Neuronal stem cell (in vitro differentiated cells): ENCODE results near the gene WWP2.

ENCODE experiments used
- DNase-seq: peaks from one replicate; pipeline ENCODE4 v3.0.0-alpha.2; 2013; ENCODE audit warnings: low spot score
- H2AFZ ChIP-seq: one replicate; pipeline ENCODE4 v1.6.1; 2013; ENCODE audit warnings: mild to moderate bottlenecking, low read length, inconsistent platforms
- H2AK5ac ChIP-seq: 2 replicates; pipeline ENCODE4 v1.6.1; 2013; ENCODE audit warnings: low read depth, mild to moderate bottlenecking, inconsistent platforms, low read length, moderate library complexity, mixed read lengths
- H2BK120ac ChIP-seq: 2 replicates; pipeline ENCODE4 v1.6.1; 2013; ENCODE audit warnings: low read depth, mild to moderate bottlenecking, inconsistent platforms, low read length, moderate library complexity, mixed read lengths
- H2BK12ac ChIP-seq: one replicate; pipeline ENCODE4 v1.6.1; 2013; ENCODE audit warnings: low read length, inconsistent platforms
- H2BK15ac ChIP-seq: 2 replicates; pipeline ENCODE4 v1.6.1; 2013; ENCODE audit warnings: mild to moderate bottlenecking, low read length, inconsistent platforms, mixed read lengths
- H2BK5ac ChIP-seq: one replicate; pipeline ENCODE4 v1.6.1; 2013; ENCODE audit warnings: inconsistent platforms, mild to moderate bottlenecking, low read length, moderate library complexity
- H3K14ac ChIP-seq: one replicate; pipeline ENCODE4 v1.6.1; 2013; ENCODE audit warnings: low read length, inconsistent platforms
- H3K18ac ChIP-seq: 2 replicates; pipeline ENCODE4 v1.6.1; 2013; ENCODE audit warnings: low read length, inconsistent platforms
- H3K23ac ChIP-seq: 2 replicates; pipeline ENCODE4 v1.6.1; 2013; ENCODE audit warnings: low read depth, mild to moderate bottlenecking, mixed read lengths, low read length, inconsistent platforms; ENCODE audit not compliant: poor library complexity
- H3K27ac ChIP-seq: replicated peaks from 3 replicates; pipeline ENCODE4 v1.5.1; 2013; ENCODE audit warnings: low read length, inconsistent platforms
- H3K27me3 ChIP-seq, 3 experiments: 2 replicates each; pipeline ENCODE4 v1.6.1; 2013; ENCODE audit warnings: low read length in 3 of 3, mild to moderate bottlenecking in 2 of 3, inconsistent platforms in 1 of 3, low read depth in 1 of 3, mixed read lengths in 1 of 3, moderate library complexity in 1 of 3; ENCODE audit not compliant: control insufficient read depth in 3 of 3, insufficient read depth in 3 of 3
- H3K36me3 ChIP-seq, 2 donors: replicated peaks in 1 of 2; 2 replicates each; pipeline ENCODE4 v1.6.1; 2013; ENCODE audit warnings: low read length in 2 of 2; ENCODE audit not compliant: control insufficient read depth in 2 of 2, insufficient read depth in 2 of 2
- H3K4ac ChIP-seq: 2 replicates; pipeline ENCODE4 v1.6.1; 2013; ENCODE audit warnings: inconsistent platforms, mild to moderate bottlenecking, low read length, moderate library complexity
- H3K4me1 ChIP-seq, 2 donors: 1 replicate in 1 of 2; 2 replicates in 1 of 2; pipeline ENCODE4 v1.6.1; 2013; ENCODE audit warnings: low read length in 2 of 2, low read depth in 1 of 2; ENCODE audit not compliant: control insufficient read depth in 2 of 2, insufficient read depth in 1 of 2
- H3K4me2 ChIP-seq: one replicate; pipeline ENCODE4 v1.6.1; 2013; ENCODE audit warnings: mild to moderate bottlenecking, low read length, inconsistent platforms; ENCODE audit not compliant: insufficient read depth, poor library complexity, severe bottlenecking
- H3K4me3 ChIP-seq, 2 donors: 2 replicates each; pipeline ENCODE4 v1.5.1; 2013; ENCODE audit warnings: low read length in 2 of 2, mild to moderate bottlenecking in 2 of 2, inconsistent platforms in 1 of 2, moderate library complexity in 1 of 2
- H3K79me1 ChIP-seq: one replicate; pipeline ENCODE4 v1.6.1; 2013; ENCODE audit warnings: low read depth, mild to moderate bottlenecking, inconsistent platforms, low read length, moderate library complexity
- H3K9ac ChIP-seq: one replicate; pipeline ENCODE4 v1.6.1; 2013; ENCODE audit warnings: mild to moderate bottlenecking, low read depth, low read length, inconsistent platforms; ENCODE audit not compliant: poor library complexity
- H3K9me3 ChIP-seq, 2 donors: replicated peaks in 1 of 2; 2 replicates each; pipeline versions ENCODE3 to v1.6.1; 2013; ENCODE audit warnings: low read length in 2 of 2, mild to moderate bottlenecking in 2 of 2, inconsistent platforms in 1 of 2, low read depth in 1 of 2, mixed read lengths in 1 of 2, moderate library complexity in 1 of 2; ENCODE audit not compliant: control insufficient read depth in 2 of 2, insufficient read depth in 1 of 2
- H4K8ac ChIP-seq: one replicate; pipeline ENCODE4 v1.6.1; 2013; ENCODE audit warnings: low read depth, mild to moderate bottlenecking, inconsistent platforms, low read length, moderate library complexity
- H4K91ac ChIP-seq: one replicate; pipeline ENCODE4 v1.6.1; 2013; ENCODE audit warnings: low read length, low read depth, mild to moderate bottlenecking, inconsistent platforms; ENCODE audit not compliant: poor library complexity
- WGBS, 2 donors: extraction: QIAGEN DNeasy Blood & Tissue Kit; methylation state at CpG; one replicate each; pipeline ENCODE4 v1.1.7; 2013; ENCODE audit warnings: missing lambda C conversion rate in 2 of 2, mixed read lengths in 1 of 2; ENCODE audit not compliant: insufficient read length in 2 of 2, insufficient replicate concordance in 1 of 2; ENCODE audit errors: extremely low coverage in 2 of 2; 5-methylcytosine and 5-hydroxymethylcytosine counted together

WWP2 gene

GRCh38 chr16:69934044-69934443 is 171.9 kb downstream of the WWP2 start:
- no peak overlapping the region for H4K91ac ChIP-seq
- peaks cover 0 to 3% of the 10 kb centered on the region in 2 donors for H3K4me1 ChIP-seq
- H3K18ac ChIP-seq: no peak overlapping the region
- no peak overlapping the region for H2BK5ac ChIP-seq
- no peak overlapping the region for H2BK12ac ChIP-seq
- no peak overlapping the region for H3K4ac ChIP-seq
- H2AK5ac ChIP-seq: no peak overlapping the region
- H2BK15ac ChIP-seq: no peak overlapping the region
- H3K36me3 ChIP-seq: peaks cover 27 to 80% of the 10 kb centered on the region in 2 donors
- H3K79me1 ChIP-seq: no peaks in the 10 kb centered on the region
- WGBS, 2 donors: no CpG with 5 or more reads among the region's 10 CpGs
- H3K9me3 ChIP-seq: no peaks in the 10 kb centered on the region
- no peak for DNase-seq
- H3K23ac ChIP-seq: no peak overlapping the region
- H2AFZ ChIP-seq: no peak overlapping the region
- H3K27ac ChIP-seq: no peak overlapping the region
- no peak overlapping the region for H3K14ac ChIP-seq
- H3K4me2 ChIP-seq: no peak overlapping the region
- no peak overlapping the region for H3K9ac ChIP-seq
- H2BK120ac ChIP-seq: no peak overlapping the region
- H3K27me3 ChIP-seq: no peaks in the 10 kb centered on the region
- no peak overlapping the region for H4K8ac ChIP-seq
- no peak overlapping the region for H3K4me3 ChIP-seq

- Histone ChIP-seq H2AK5ac (no peak overlapping the region), H3K4me3 (no peak overlapping the region), H3K27ac (no peak overlapping the region), H4K8ac (no peak overlapping the region), H2BK12ac (no peak overlapping the region), H3K14ac (no peak overlapping the region), H3K79me1 (no peaks in the 10 kb centered on the region), H3K9ac (no peak overlapping the region), H3K27me3 (no peaks in the 10 kb centered on the region), H2BK5ac (peak overlapping the region; percentile 44), H2BK15ac (no peak overlapping the region), H4K91ac (no peak overlapping the region), H3K4me1 (peaks cover 0 to 3% of the 10 kb centered on the region in 2 donors), H3K4me2 (no peak overlapping the region), H3K4ac (no peak overlapping the region), H3K18ac (no peak overlapping the region), H3K36me3 (peaks cover 30 to 80% of the 10 kb centered on the region in 2 donors), H3K23ac (no peak overlapping the region), H3K9me3 (no peaks in the 10 kb centered on the region), H2AFZ (no peak overlapping the region), H2BK120ac (no peak overlapping the region)
- WGBS, 2 donors: no CpG with 5 or more reads among the region's 17 CpGs
- no peak for DNase-seq
Observed at GRCh38 chr16:69934751-69935150, 172.6 kb downstream of the WWP2 start.

GRCh38 chr16:69935278-69935711 is 173.2 kb downstream of the WWP2 start:
- WGBS, 2 donors: no CpG with 5 or more reads among the region's 19 CpGs

GRCh38 chr16:69935740-69936139 is 173.6 kb downstream of the WWP2 start:
- DNase-seq: no peak
- H3K27me3 ChIP-seq: no peaks in the 10 kb centered on the region
- no peak overlapping the region for H3K4me3 ChIP-seq
- no peak overlapping the region for H4K91ac ChIP-seq
- peaks cover 33 to 86% of the 10 kb centered on the region in 2 donors for H3K36me3 ChIP-seq
- no peak overlapping the region for H3K27ac ChIP-seq
- H3K4me1 ChIP-seq: peaks cover 0 to 3% of the 10 kb centered on the region in 2 donors
- H2BK15ac ChIP-seq: no peak overlapping the region
- no peak overlapping the region for H2BK120ac ChIP-seq
- H4K8ac ChIP-seq: no peak overlapping the region
- no peak overlapping the region for H3K4me2 ChIP-seq
- H3K9ac ChIP-seq: no peak overlapping the region
- H2BK12ac ChIP-seq: no peak overlapping the region
- H3K14ac ChIP-seq: no peak overlapping the region
- H3K79me1 ChIP-seq: no peaks in the 10 kb centered on the region
- H3K9me3 ChIP-seq: no peaks in the 10 kb centered on the region
- H3K18ac ChIP-seq: no peak overlapping the region
- WGBS, 2 donors: no CpG with 5 or more reads among the region's 10 CpGs
- H2BK5ac ChIP-seq: no peak overlapping the region
- H2AFZ ChIP-seq: no peak overlapping the region
- no peak overlapping the region for H2AK5ac ChIP-seq
- H3K23ac ChIP-seq: peak overlapping the region; percentile 40
- H3K4ac ChIP-seq: no peak overlapping the region

More at GRCh38 chr16:69935278-69935711, 173.2 kb downstream of the WWP2 start:
- Histone ChIP-seq H3K4me2 (no peak overlapping the region), H3K4me3 (no peak overlapping the region), H3K14ac (peak overlapping the region; percentile 33), H4K91ac (no peak overlapping the region), H3K79me1 (no peaks in the 10 kb centered on the region), H4K8ac (no peak overlapping the region), H2AK5ac (no peak overlapping the region), H3K27ac (no peak overlapping the region), H3K23ac (peak overlapping the region; percentile 40), H3K18ac (no peak overlapping the region), H3K9ac (no peak overlapping the region), H3K4ac (no peak overlapping the region), H2BK12ac (no peak overlapping the region), H2BK5ac (peak overlapping the region; percentile 44), H3K36me3 (peaks cover 33 to 81% of the 10 kb centered on the region in 2 donors), H2BK15ac (no peak overlapping the region), H3K4me1 (peaks cover 0 to 3% of the 10 kb centered on the region in 2 donors), H2AFZ (no peak overlapping the region), H3K9me3 (no peaks in the 10 kb centered on the region), H2BK120ac (no peak overlapping the region), H3K27me3 (no peaks in the 10 kb centered on the region)
- no peak for DNase-seq
